ENCODE data around the gene RCAN1.
"Not testable (repeated sequence)": the region's sequence is repeated elsewhere in the genome, so short reads cannot be mapped to it uniquely, and the experiment has no call there.

RCAN1 gene

DNA sequence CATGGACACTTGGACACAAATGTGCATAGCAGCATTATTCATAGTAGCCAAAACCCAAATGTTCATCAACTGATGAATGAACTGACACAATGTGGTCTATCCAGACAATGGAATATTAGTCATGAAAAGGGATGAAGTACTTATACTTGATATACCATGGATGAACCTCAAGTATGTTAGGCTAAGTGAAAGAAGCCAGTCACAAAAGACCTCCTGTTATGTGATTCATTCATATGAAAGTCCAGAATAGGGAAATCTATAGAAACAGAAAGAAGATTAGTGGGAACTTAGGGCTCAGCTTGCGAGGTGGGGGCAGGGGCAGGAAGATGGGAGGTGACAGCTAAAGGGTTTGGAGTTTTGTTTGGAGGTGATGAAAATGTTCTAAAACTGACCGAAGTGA is 110.3 kb downstream of the RCAN1 start:
- Mint-ChIP-seq H3K4me1 (no peaks in the 10 kb centered on the region), H3K27ac (no peak overlapping the region), H3K4me3 (no peak overlapping the region), H3K27me3 (ENCODE audit: low read depth) (peaks cover 8% of the 10 kb centered on the region), H3K9me3 (no peaks in the 10 kb centered on the region), H3K36me3 (ENCODE audit: low read depth) (no peaks in the 10 kb centered on the region)
- TF ChIP-seq, protein P1, sequence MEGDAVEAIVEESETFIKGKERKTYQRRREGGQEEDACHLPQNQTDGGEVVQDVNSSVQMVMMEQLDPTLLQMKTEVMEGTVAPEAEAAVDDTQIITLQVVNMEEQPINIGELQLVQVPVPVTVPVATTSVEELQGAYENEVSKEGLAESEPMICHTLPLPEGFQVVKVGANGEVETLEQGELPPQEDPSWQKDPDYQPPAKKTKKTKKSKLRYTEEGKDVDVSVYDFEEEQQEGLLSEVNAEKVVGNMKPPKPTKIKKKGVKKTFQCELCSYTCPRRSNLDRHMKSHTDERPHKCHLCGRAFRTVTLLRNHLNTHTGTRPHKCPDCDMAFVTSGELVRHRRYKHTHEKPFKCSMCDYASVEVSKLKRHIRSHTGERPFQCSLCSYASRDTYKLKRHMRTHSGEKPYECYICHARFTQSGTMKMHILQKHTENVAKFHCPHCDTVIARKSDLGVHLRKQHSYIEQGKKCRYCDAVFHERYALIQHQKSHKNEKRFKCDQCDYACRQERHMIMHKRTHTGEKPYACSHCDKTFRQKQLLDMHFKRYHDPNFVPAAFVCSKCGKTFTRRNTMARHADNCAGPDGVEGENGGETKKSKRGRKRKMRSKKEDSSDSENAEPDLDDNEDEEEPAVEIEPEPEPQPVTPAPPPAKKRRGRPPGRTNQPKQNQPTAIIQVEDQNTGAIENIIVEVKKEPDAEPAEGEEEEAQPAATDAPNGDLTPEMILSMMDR (IDR thresholded peaks at IDR 0.05; ENCODE audit: unreplicated experiment in 3 of 3) = no peak

DNA sequence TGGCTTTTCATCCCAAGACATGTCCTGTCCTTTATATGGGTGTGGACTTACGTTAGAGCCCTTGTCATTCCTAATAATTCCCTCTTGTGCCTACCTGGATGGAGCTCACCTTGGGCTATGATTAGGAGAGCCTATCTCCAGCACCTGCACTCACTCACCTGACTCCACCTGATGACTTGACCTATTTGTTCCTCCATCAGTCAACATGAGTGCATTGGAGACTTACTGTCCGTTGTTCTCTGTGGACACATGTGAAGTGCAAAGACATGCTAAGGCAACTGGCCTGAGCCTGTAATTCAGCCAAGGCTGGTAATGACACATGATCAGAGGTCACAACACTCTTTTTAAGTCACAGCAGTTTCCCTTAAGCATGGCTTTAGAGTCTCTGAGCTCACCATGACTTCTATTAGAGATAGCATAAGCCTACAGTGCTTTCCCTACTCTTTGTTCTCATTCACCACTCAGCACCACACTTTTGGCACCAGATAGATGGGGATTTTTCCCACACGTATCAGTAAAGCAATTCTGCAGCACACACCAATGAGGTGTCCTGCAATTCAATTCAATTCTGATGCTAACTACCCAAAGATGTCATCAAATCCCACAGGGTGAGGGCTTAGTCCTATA is 112.3 kb downstream of the RCAN1 start:
- Mint-ChIP-seq H3K36me3 (ENCODE audit: low read depth) (no peaks in the 10 kb centered on the region), H3K27ac (no peak overlapping the region), H3K9me3 (peaks cover 13% of the 10 kb centered on the region), H3K4me1 (no peaks in the 10 kb centered on the region), H3K27me3 (ENCODE audit: low read depth) (peaks cover 8% of the 10 kb centered on the region), H3K4me3 (no peak overlapping the region)
- TF ChIP-seq, protein P1 (IDR thresholded peaks at IDR 0.05; ENCODE audit: unreplicated experiment in 3 of 3) = no peak

DNA sequence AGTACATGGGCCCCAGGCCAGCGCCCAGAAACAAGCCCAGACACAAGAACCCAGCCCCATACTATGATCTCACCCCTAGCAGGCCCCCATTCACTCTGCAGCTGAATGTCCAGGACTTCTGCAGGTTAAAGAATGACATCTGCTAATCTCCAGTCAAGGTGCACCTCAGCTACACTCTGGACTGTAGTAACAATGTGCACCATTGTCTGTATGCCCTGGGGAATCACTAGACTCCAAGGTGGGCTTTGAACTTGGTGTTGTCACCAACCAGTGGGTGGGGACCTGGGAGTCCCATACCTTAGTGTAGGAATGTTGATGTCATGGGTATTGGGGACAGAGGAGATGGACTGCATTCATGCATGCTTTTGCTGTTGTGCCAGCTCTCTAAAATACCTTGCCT is 113.2 kb downstream of the RCAN1 start:
- H3K27me3 Mint-ChIP-seq (ENCODE audit: low read depth) = peaks cover 3% of the 10 kb centered on the region
- H3K27ac Mint-ChIP-seq = no peak overlapping the region
- H3K36me3 Mint-ChIP-seq (ENCODE audit: low read depth) = no peaks in the 10 kb centered on the region
- TF ChIP-seq, protein P1 (IDR thresholded peaks at IDR 0.05; ENCODE audit: unreplicated experiment in 3 of 3) = no peak
- H3K4me1 Mint-ChIP-seq = no peaks in the 10 kb centered on the region
- H3K4me3 Mint-ChIP-seq = no peak overlapping the region
- H3K9me3 Mint-ChIP-seq = peaks cover 20% of the 10 kb centered on the region

DNA sequence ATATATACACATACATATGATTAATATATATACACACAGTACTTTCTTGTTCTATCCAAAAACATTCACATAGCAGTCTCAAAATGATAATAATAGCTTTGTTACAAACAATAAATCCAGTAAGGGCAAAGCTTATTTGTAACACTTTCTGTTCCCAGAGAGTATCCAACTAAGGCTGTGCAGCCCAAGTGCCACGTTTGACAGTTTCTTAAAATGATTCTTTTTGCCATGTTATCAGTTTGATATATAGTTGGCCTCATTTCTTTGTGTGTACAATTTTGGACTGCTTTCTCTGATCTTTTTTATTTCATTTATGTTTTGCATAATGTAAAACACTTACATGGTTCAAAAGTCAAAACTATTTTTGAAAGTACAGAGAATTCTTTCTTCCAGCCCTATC is 114.7 kb downstream of the RCAN1 start:
- H3K27me3 Mint-ChIP-seq (ENCODE audit: low read depth) = no peaks in the 10 kb centered on the region
- H3K36me3 Mint-ChIP-seq (ENCODE audit: low read depth) = no peaks in the 10 kb centered on the region
- H3K4me1 Mint-ChIP-seq = no peaks in the 10 kb centered on the region
- H3K4me3 Mint-ChIP-seq = no peak overlapping the region
- TF ChIP-seq, protein P1 (IDR thresholded peaks at IDR 0.05; ENCODE audit: unreplicated experiment in 3 of 3) = no peak
- no peak overlapping the region for H3K27ac Mint-ChIP-seq
- H3K9me3 Mint-ChIP-seq = peaks cover 30% of the 10 kb centered on the region

DNA sequence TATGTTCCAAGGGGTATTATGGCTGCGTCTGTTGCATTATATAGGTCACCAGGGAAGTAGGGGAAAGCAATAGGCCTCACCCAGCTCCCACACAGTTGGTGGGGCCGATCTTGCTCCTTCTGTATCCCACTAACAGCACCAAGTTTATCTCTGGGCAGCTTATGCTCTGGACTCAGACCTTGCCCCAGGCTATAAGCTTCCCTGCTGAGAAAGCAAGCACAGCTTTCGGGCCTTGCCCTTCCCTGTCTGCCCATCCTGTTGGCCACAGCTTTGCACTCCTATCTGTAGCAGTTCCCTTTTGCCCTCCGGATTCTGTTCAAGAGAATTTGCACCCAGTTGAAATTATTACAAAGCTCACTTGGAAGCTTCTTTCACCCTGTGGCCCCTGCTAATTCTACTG is 115.8 kb downstream of the RCAN1 start:
- Mint-ChIP-seq H3K27ac (no peak overlapping the region), H3K36me3 (ENCODE audit: low read depth) (no peaks in the 10 kb centered on the region), H3K4me1 (no peaks in the 10 kb centered on the region), H3K9me3 (peaks cover 30% of the 10 kb centered on the region), H3K27me3 (ENCODE audit: low read depth) (no peaks in the 10 kb centered on the region), H3K4me3 (no peak overlapping the region)
- TF ChIP-seq, protein P1 (IDR thresholded peaks at IDR 0.05; ENCODE audit: unreplicated experiment in 3 of 3) = no peak

DNA sequence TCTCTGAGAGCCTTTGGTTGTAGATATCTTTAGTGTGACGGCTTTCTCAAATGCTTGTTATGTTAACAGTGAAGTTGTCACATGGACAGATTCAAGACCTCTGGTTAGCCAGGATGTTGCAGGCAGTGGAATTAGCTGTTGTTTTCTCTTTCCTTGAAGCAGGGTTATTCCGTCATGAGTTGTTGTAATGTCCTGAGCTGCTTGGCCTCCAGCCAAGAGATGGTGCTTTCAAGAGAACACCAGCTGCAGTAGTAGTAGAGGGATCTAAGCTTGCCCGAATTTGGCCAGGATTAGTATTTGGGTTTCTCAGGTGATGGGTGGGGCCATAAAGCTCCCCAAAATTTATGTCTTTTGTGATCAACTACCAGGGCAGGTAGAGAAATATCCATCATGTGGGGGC is 116.3 kb downstream of the RCAN1 start:
- TF ChIP-seq, protein P1 (IDR thresholded peaks at IDR 0.05; ENCODE audit: unreplicated experiment in 3 of 3) = no peak
- Mint-ChIP-seq H3K27me3 (ENCODE audit: low read depth) (no peaks in the 10 kb centered on the region), H3K4me3 (no peak overlapping the region), H3K9me3 (peaks cover 30% of the 10 kb centered on the region), H3K4me1 (no peaks in the 10 kb centered on the region), H3K27ac (no peak overlapping the region), H3K36me3 (ENCODE audit: low read depth) (no peaks in the 10 kb centered on the region)

DNA sequence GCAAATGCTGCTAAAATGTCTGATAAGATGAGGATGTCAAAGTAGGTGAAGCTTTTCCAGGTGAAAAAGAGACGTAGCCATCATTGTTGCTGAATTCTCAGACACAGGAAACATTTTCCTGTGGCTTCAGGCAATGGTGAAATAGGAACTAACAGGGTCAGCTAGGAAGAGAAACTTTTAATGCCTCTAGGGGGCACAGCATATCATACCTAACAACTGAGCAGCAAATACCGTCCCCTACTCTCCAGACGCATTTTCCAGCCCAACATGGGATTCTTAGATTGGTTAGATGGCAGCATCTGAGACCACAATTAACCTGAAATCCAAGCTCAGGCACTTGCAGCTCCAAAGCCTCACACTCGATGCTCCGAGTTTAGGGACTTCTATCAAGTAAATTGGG is 131.1 kb downstream of the RCAN1 start:
- H3K9me3 Mint-ChIP-seq; H3K27me3 Mint-ChIP-seq (ENCODE audit: low read depth); H3K36me3 Mint-ChIP-seq (ENCODE audit: low read depth); H3K4me3 Mint-ChIP-seq; H3K27ac Mint-ChIP-seq; H3K4me1 Mint-ChIP-seq: not testable (repeated sequence)

DNA sequence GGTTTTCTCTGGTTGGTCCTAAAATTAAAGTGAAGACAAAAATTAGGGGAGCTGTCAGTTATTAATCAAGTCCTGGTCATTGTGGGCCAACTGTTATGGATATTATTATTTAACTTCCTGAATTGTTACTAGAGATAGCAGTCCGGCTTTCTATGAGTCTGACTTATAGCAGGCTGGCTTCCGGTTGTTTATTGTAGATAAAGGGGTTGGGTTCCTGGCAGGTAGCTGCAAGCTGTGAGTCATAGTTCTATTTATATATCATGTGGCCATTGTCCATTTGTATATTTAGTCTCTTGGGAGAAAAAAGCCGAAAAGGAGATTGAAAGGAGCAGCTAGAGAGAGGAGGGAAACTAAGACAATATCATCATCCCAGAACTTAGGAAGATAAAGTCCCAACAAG is 131.5 kb downstream of the RCAN1 start:
- not testable (repeated sequence) for H3K4me1 Mint-ChIP-seq; H3K4me3 Mint-ChIP-seq; H3K36me3 Mint-ChIP-seq (ENCODE audit: low read depth); H3K9me3 Mint-ChIP-seq; H3K27me3 Mint-ChIP-seq (ENCODE audit: low read depth); H3K27ac Mint-ChIP-seq

DNA sequence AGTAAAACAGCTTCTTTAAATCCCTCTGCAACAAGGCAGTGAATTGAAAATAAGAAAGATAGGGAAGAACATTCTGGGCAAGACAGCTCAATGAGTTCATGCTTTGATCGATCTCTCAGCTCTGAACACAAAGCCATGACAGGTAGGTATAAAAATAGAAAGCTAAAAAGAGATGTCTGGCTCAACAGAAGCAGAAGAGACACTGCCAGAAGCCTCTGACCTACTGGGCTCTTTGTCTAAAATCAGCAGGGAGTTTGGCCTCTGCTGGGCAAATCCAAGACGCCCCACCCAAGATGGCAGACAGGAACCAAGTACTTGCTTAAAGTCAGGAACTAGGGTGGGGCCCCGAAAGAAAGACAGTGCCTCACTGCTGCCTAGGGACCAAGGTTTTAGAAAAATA is 147.6 kb downstream of the RCAN1 start:
- not testable (repeated sequence) for H3K36me3 Mint-ChIP-seq (ENCODE audit: low read depth); H3K4me3 Mint-ChIP-seq; H3K4me1 Mint-ChIP-seq; H3K9me3 Mint-ChIP-seq; H3K27me3 Mint-ChIP-seq (ENCODE audit: low read depth); H3K27ac Mint-ChIP-seq

Measured in nephron (organoid).